ENCODE data around the gene HTATSF1. TPM values are rescaled to one million over a fixed set of nuclear protein-coding genes. Genes with fewer than 3 reads are reported as not detected.

Gene HTATSF1
- total RNA-seq, 1 donor = 35.0 TPM

DNA sequence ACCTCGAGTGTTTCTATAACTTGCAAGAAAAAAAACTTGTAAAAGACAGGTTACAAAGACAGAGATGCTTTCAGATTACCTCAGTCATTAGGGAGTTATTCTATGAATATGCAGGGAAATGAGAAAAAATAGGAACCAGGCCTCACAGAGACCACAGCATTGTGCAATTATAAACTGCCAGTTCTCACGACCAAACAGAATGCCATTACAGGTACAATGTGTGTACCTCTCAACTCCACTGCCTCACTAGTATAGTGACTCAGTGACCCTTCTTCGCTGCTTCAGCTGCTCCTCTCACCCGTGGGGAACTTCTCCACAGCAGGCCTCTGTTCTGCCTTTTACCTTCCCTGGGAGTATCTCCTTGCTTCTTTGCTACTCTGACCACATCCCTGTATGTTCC is 2.3 kb upstream of the HTATSF1 start:
- DNase-seq (ENCODE audit: low read depth in 2 of 3, low spot score in 2 of 3) = peak in 1 of 3 donors; percentile 44

DNA sequence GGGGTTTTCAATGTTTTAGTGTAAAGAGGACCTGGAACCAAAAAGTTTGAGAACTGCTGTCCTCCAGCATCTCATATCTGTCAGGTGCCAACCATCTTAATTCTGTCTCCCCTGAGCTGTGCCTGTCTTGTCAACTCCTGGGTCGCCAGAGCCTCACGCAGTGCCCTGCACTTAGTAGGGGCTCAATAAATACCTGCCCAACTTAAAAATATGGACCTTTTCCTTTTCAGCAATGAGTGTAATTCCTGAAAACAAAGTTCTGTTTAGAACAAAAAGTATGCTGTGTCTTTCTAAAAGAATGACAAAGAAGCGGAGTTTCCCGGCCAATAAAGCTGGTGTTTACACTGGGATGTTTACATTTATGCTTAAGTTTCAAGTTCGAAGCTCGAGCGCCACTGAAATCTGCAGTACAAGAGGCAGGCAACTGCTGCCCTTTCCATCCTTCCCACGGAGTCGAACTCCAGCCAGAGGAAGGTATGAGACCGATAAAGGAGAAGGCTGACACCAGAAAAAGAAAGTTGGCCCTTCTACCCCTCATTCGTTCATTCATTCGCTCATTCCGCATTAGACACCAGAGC is 1.1 kb upstream of the HTATSF1 start:
- DNase-seq (ENCODE audit: low read depth in 2 of 3, low spot score in 2 of 3) = peak in 1 of 3 donors; percentile 1

DNA sequence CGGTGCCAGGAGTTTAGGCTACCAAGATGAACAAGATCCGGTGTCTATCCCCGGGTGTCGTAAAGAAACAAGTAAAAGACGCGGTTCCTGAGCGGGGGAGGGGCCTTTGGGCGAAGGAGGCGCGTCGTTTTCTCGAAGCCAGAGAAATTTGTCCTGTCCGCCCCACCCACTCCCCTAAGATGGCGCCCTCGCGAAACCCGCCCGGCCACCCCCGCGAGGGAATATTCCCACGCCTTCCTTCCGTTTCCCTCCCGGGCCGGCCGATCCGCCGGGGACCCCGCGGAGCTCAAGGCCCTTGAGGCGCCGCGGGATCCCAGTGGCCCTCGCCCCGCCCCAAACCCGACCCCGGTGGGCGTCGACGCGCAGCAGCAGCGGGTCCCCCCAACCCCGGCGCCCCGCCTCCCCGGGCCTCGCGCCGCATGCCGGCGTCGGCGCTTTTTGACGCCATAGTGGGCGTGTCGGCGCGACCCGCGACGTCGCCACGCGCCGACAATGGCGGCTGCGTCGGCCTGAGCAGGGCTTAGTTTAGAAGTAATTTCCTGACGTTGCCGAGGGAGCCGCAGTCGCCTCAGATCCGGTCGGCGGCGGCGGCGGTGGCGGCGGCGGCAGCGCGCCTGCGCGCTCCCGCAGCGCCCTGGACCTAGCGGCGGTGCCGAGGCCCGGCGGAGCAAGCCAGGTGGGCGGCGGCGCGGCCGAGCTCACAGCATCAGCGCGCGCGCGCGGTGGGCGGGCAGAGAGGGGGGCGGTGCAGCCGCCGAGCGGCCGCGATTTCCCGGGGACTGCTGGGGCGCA is 432 bp upstream of the HTATSF1 start:
- peak; percentile 67 to 93 (median 85) for DNase-seq (ENCODE audit: low read depth in 2 of 3, low spot score in 2 of 3)

DNA sequence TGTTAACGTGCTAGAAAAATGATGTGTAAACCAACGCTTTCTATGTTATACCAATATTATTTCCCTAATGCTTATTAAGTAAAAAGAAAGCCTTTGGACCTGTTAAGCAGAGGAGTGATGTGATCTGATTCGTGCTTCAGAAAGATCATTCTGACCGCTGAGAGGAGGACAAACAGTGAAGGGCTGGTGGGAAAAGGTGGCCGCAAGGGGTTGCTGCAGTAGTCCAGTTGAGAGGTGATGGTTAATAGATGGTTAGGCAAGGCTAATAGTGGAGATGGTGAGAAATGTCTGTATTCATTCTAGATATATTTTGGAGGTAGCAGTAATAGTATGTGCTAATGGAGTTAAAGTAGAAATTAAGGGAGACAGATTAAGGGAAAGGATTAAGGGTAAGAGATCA is 21.7 kb downstream of the HTATSF1 start:
- DNase-seq (ENCODE audit: low read depth in 2 of 3, low spot score in 2 of 3) = no peak

DNA sequence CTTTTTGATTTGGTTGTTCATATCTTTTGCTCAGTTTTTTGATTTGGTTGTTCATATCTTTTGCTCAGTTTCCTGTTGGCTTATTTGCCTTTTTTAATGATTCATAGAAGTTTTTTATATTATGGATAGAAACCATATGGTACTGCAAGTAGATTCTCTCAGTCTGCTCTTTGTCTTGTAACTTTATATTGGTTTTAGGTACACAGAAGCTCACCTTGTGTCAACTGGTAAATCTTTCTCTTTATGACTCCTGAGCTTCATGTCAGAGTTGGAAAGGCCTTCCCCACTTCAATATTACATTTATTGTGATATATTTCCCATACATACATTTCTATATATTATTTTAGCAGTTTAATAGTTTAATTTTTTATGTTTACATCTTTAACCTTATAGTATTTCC is 26.4 kb downstream of the HTATSF1 start:
- DNase-seq (ENCODE audit: low read depth in 2 of 3, low spot score in 2 of 3) = no peak

DNA sequence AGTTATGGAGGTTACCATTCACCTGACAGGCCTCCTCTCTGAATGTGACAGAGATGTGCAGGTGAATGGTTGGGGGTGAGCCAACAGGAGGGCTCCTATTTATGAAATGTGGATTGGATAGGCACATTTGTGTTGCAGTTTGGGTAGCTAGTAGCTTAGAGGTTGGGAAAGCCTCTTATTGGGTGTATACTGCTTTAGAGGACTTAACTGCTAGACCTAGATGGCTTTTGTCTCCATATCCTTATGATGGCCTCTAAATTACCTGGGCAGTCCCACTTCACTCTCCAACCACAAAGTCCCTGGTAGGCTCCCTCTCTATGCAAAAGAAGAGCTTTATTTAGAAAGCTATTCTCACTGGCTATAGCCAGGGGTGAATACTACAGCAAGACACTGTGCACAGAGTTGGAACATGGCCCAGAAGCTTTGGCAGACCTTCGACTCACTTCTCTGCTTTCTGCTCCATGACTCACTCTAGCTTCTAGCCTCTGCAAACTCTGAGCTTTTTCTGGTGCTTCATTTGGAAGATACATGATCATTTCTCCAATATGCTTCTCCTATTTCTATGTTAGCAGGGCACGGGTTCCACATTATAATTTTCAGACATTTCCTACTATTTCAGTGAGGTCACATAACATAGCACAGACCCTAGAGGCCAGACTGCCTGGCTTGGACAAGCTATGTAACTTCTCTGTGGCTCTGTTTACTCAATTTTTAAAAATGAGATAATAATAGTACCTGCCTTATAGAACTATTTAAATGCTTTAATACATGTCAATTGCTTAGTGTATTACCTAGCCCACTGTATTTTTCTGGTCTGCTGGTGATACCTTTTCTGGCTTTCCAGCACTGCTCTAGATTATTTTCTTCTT is 28.6 kb downstream of the HTATSF1 start:
- DNase-seq (ENCODE audit: low read depth in 2 of 3, low spot score in 2 of 3) = no peak

DNA sequence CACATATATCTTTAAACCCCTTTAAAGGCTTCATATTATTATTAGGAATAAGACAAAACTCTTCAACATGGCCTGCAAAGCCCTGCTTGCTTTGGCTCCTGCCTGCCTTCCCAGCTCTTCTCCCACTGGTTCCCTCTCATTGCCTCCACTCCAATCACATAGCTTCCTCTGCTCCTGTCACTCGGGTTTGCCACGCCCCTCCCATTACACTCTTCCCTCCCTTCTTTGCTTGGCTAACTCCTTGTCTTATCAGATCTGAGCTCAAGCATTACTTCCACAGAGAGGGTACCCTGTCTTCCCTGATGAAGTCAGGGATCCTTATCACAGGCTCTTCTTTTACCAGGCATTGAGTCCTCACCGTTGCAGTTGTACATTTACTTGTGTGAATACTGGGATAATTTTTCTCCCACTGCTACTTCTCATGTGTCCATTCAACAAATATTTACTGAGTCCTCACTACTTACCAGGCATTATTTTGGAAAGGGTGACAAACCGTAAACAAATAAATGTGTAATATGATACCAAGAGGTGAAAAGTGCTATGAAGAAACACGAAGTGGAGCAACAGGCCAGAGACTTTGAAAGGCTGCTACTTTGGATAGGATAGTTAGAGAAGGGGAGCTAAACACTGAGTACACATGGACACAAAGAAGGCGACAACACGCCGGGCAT is 31.4 kb downstream of the HTATSF1 start:
- DNase-seq (ENCODE audit: low read depth in 2 of 3, low spot score in 2 of 3) = no peak

DNA sequence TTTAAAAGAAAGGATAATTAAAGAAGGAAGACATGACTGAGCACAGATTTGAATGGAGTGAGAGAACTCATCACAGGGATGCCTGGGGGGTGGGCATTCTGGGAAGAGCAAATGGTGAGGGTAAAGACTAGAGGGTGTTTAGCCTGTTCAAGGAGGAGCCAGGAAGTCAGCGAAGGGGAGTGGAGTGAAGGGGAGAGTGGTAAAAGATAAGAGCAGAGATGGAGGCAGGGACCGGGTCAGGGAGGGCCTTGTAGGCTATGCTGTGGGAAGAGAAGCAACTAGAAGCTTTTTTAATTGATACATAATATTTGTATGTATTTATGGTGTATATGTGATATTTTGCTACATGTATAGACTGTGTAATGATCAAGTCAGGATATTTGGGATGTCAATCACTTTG is 32.4 kb downstream of the HTATSF1 start:
- no peak for DNase-seq (ENCODE audit: low read depth in 2 of 3, low spot score in 2 of 3)

DNA sequence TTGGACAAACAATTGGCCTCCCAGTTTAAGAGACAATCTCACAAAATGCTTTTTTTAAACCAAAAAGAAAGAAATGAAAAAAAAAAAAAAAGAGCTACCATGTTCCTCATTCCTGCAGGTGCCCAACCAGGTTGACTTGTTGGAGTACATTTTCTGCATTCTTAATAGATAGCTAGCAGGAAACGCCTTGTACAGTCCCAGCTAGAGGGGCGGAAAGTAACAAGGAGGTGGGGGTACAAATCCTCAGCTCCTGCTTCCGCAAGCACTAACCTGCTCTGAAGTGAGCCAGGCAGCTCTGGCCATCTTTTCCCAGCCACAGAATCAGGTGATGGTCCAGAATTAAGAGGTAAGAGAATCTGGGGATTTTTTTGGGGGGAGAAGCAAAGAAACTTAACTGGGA is 34.6 kb downstream of the HTATSF1 start, which contains the start of gene VGLL1:
VGLL1 (plus strand) TSS at position 265 of the 400 bp plus-strand sequence. CDS start 3,806 bp downstream, outside the sequence.
- DNase-seq (ENCODE audit: low read depth in 2 of 3, low spot score in 2 of 3) = no peak

DNA sequence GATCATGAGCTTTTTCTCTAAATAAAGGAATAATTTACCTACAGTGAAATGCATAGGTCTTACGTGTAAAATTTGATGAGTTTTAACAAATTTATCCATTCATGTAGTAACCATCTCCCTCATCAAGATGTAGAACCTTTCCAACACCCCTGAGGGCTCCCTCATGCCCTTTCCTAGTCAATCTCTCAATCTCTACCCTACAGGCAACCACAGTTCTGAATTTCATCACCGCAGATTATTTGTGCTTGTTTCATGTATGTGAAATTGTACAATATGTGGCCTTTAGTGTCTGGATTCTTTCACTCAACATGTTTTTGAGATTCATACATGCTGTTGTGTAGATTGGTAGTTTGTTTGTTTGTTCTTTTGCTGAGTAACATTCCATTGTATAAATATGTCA is 36.7 kb downstream of the HTATSF1 start:
- no peak for DNase-seq (ENCODE audit: low read depth in 2 of 3, low spot score in 2 of 3)

DNA sequence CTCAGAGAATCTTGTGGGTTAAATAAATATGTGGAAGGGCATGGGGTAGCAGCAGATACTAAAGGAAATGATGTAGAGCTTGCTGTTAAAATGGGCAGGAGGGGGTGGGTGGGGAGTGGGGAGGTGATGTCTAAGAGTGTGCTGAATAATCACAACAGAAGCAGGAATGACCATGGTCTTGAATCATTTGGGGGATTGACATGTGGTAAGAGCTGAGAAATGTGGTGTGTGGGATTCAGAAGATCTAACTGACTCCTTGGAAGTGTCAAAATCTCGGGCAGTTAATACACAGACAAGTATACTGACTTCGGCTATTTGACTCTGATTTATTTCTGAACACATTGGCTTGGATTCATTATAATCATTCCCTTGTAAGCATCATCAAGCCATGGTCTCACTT is 41.4 kb downstream of the HTATSF1 start:
- no peak for DNase-seq (ENCODE audit: low read depth in 2 of 3, low spot score in 2 of 3)

DNA sequence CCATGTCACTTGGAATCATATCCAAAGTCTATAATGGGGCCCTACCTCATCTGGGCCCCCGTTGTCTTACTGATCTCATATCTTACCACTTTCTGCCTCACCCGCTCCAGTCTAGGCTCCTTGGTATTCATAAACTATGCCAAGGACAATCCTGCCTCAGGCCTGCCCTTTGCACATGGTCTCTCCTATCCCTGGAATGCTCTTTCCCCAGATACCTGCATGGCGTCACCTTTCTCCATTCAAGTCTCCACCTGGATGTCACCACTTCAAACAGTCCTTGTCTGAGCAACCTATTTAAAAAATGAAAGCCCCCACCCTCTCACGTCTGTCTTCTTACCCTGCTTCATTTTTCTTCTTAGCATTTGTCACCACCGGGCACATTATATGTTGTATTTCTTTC is 42.8 kb downstream of the HTATSF1 start:
- no peak for DNase-seq (ENCODE audit: low read depth in 2 of 3, low spot score in 2 of 3)

DNA sequence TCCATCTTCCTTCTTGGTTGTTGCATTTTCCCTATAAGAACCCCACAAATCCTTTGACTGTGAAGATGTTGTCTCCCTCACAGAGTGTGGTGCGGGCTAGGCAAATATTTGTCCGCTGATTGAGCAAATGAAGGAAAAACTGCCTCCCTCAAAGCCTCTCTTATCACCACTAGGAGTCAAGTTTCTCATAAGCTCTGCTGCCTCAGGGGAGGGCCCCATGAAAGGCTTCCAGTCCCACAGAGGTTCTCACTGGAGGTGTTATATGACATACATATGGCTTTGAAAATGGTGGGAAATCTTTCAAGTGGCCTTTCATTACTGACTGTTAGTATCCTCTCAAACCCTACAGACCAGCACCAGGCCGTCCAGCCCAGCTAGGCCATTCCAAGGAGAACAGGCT is 43.9 kb downstream of the HTATSF1 start:
- DNase-seq (ENCODE audit: low read depth in 2 of 3, low spot score in 2 of 3) = no peak

DNA sequence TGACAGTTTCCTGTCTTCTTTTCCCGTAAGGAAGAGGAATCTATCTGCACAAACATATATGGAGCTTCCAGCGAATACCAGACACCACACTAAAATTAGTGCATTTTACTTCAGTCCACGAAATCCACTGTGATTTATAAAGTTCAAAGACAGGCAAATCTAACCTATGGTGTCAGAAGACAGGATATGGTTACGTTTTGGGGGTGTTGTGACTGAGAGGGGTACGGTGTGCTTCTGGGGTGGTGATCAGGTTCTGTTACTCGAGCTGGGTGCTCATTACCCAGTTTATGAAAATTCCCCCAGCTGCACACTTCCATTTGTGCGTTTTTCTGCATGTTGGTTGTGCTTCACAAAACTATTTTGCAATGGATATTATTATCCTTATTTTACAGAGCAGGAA is 44.9 kb downstream of the HTATSF1 start:
- no peak for DNase-seq (ENCODE audit: low read depth in 2 of 3, low spot score in 2 of 3)

DNA sequence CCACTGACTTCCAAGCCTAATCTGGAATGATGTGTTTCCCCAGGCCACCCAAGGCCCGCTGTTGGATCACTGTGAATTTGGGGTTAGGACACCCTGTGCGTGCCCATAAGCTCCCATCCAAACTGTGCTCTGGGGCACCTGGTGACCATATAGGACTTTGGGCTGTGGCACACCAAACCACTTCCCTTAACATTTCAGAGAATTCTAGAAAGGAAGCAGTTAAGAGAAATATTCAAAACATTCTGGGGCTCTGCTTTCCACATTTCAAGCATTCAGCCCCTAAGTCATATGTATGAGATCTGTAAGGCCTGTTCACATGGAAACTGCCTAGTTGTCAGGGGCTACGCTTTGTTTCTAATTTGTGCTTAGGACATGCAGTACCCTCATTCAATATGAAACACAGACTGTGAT is 49.0 kb downstream of the HTATSF1 start:
- peak in 1 of 3 donors; percentile 55 for DNase-seq (ENCODE audit: low read depth in 2 of 3, low spot score in 2 of 3)

DNA sequence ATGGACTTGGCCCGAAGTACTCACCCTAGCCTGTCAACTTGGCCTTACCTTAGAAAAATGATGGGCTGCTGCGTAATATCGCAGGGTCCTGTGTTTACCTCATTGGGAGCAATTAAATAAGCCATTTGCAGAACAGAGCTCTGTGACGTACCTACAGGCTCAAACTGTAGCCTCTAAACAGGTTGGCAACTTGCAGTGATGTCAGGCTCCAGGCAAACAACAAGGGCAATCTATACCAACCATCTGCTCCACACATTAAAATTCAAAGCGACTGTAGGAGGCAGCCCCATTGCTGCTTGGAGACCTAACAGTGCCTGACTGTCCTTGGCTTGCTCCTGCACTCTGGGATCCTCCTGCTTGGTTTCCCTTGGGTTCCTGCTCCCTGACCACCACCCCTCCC is 51.8 kb downstream of the HTATSF1 start:
- DNase-seq (ENCODE audit: low read depth in 2 of 3, low spot score in 2 of 3) = no peak

DNA sequence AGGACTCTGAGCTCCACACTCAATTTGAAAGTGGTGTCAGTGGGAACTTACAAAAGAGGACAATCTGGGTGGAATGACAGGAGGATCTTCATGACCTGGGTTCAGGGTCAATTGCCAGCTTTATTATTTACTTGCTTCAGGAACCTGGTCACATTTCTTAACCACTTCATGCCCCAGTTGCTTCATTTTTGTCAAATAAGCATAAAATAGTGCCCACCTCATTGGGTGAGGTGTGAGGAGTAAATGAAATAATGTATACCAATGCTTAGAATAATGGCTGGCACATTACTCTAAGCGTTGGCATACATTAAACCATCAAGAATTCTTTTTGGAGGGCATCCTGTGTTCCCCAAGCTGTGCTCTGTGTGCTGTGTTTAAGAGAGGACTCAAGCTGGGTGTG is 54.0 kb downstream of the HTATSF1 start:
- no peak for DNase-seq (ENCODE audit: low read depth in 2 of 3, low spot score in 2 of 3)

DNA sequence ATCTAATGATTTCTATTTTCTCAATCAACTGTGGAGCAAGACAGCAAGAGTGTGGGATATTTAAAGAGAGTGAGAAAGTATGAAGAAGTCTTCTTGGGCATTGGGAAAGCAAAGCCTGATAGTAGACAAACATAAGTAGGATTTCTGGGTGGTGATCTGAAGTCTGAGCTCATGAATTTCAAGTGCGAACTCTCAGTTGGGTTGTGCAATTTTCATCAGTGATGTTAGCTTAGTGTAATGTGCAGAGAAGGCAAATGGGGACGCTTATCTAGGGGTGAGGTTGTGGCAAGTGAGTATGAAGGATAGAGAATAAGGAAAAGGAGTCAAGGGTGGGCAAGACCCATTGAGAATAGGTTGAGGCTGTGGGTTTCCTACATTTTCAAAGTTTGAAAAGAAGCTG is 58.3 kb downstream of the HTATSF1 start:
- no peak for DNase-seq (ENCODE audit: low read depth in 2 of 3, low spot score in 2 of 3)

All from hematopoietic multipotent progenitor cell (in vitro differentiated cells).